Measurements from ENCODE around the gene ELOVL1.

GRCh38 chr1:43398227-43398626, 30.4 kb upstream of the ELOVL1 start:
- no peak for TF ChIP-seq CTCF (conservative IDR thresholded peaks at IDR 0.05; ENCODE audit: low read depth in 2 of 2)
- TF ChIP-seq EZH2 (IDR thresholded peaks at IDR 0.05; ENCODE audit: low read depth, unreplicated experiment) = no peak
- TF ChIP-seq, protein P1, sequence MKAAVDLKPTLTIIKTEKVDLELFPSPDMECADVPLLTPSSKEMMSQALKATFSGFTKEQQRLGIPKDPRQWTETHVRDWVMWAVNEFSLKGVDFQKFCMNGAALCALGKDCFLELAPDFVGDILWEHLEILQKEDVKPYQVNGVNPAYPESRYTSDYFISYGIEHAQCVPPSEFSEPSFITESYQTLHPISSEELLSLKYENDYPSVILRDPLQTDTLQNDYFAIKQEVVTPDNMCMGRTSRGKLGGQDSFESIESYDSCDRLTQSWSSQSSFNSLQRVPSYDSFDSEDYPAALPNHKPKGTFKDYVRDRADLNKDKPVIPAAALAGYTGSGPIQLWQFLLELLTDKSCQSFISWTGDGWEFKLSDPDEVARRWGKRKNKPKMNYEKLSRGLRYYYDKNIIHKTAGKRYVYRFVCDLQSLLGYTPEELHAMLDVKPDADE (IDR thresholded peaks at IDR 0.05) = no peak
- TF ChIP-seq JUNB (IDR thresholded peaks at IDR 0.05; ENCODE audit: unreplicated experiment) = no peak
- no peak for TF ChIP-seq ZNF331 (CRISPR knock-in tag; IDR thresholded peaks at IDR 0.05; ENCODE audit: low read depth)
- TF ChIP-seq REST (IDR thresholded peaks at IDR 0.05; ENCODE audit: unreplicated experiment) = no peak
- TF ChIP-seq CREB1 (CRISPR knock-in tag; IDR thresholded peaks at IDR 0.05; ENCODE audit: low read depth) = no peak

Measured in GM23338 (cell line).